ENCODE measurements around the gene SLC44A5.

DNA sequence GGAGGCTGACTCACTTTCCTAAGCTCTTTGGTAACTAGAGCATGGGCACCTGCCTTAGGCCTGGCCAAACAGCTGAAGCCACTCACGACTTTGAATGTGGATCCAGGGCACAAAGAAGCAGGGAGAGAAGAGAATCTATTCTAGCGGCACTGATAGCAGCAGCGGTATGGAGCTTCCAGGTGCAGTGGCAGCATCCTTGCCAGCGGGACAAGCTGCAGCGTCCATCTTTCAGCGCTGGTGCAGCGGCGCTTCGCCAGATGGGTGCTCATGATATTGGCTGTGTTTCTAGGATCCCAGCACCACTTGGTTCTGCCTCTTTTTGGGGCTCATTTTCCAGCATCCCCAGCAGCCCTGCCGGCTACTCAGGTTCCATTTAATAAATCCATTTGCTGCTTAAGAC, 184.2 kb downstream of the SLC44A5 start:
- TF ChIP-seq, protein P1, sequence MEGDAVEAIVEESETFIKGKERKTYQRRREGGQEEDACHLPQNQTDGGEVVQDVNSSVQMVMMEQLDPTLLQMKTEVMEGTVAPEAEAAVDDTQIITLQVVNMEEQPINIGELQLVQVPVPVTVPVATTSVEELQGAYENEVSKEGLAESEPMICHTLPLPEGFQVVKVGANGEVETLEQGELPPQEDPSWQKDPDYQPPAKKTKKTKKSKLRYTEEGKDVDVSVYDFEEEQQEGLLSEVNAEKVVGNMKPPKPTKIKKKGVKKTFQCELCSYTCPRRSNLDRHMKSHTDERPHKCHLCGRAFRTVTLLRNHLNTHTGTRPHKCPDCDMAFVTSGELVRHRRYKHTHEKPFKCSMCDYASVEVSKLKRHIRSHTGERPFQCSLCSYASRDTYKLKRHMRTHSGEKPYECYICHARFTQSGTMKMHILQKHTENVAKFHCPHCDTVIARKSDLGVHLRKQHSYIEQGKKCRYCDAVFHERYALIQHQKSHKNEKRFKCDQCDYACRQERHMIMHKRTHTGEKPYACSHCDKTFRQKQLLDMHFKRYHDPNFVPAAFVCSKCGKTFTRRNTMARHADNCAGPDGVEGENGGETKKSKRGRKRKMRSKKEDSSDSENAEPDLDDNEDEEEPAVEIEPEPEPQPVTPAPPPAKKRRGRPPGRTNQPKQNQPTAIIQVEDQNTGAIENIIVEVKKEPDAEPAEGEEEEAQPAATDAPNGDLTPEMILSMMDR (IDR thresholded peaks at IDR 0.05), result no peak
- no peak for TF ChIP-seq EP300 (IDR thresholded peaks at IDR 0.05)
- no peak for TF ChIP-seq POLR2A (IDR thresholded peaks at IDR 0.05)
- TF ChIP-seq POLR2AphosphoS5 (IDR thresholded peaks at IDR 0.05), result no peak
